Stimulated activated naive CD8-positive, alpha-beta T cell treated with anti-CD3 and anti-CD28 coated beads, Interleukin-15, amount 100 ng/mL, for 72 hours (primary cell): ENCODE results near the gene CHTF18.
"Not testable (repeated sequence)": the region's sequence is repeated elsewhere in the genome, so short reads cannot be mapped to it uniquely, and the experiment has no call there.

Source experiments
- ATAC-seq: fragments of 150-1000 bp; cut with Tn5 transposase; 2 replicates; pipeline ENCODE4 v1.10.0; 2021; ENCODE audit warnings: mild to moderate bottlenecking, moderate library complexity
- DNase-seq, 2 donors: peaks; one replicate each; pipeline ENCODE4 v3.0.0; 2021 to 2022
- H3K27ac Mint-ChIP-seq, 2 donors: one replicate each; pipeline ENCODE4 v1.8.0; 2022; ENCODE audit warnings: mild to moderate bottlenecking in 2 of 2, mixed read lengths in 2 of 2, moderate library complexity in 2 of 2
- H3K27me3 Mint-ChIP-seq: one replicate; pipeline ENCODE4 v1.8.0; 2022; ENCODE audit warnings: mixed read lengths
- H3K4me1 Mint-ChIP-seq: one replicate; pipeline ENCODE4 v1.8.0; 2022; ENCODE audit warnings: mild to moderate bottlenecking, mixed read lengths
- H3K4me3 Mint-ChIP-seq, 2 donors: one replicate each; pipeline ENCODE4 v1.8.0; 2022; ENCODE audit warnings: mild to moderate bottlenecking in 2 of 2, mixed read lengths in 2 of 2, moderate library complexity in 1 of 2
- H3K9me3 Mint-ChIP-seq, 2 donors: one replicate each; pipeline ENCODE4 v1.8.0; 2022; ENCODE audit warnings: mixed read lengths in 2 of 2

CHTF18 gene

GRCh38 chr16:766008-766819, 22.2 kb upstream of the CHTF18 start:
- Mint-ChIP-seq H3K27ac (no peak overlapping the region), H3K9me3 (no peaks in the 10 kb centered on the region), H3K4me1 (no peaks in the 10 kb centered on the region), H3K27me3 (no peaks in the 10 kb centered on the region), H3K4me3 (no peak overlapping the region)
- DNase-seq, result no peak
- ATAC-seq, result no peak

- no peak overlapping the region for H3K4me3 Mint-ChIP-seq
- no peak overlapping the region for H3K27ac Mint-ChIP-seq
- no peaks in the 10 kb centered on the region for H3K27me3 Mint-ChIP-seq
- no peaks in the 10 kb centered on the region for H3K9me3 Mint-ChIP-seq
- no peak for ATAC-seq
- no peaks in the 10 kb centered on the region for H3K4me1 Mint-ChIP-seq
- DNase-seq, result no peak
Measured at GRCh38 chr16:766820-767640, 21.4 kb upstream of the CHTF18 start.

- Mint-ChIP-seq H3K9me3 (no peaks in the 10 kb centered on the region), H3K4me1 (no peaks in the 10 kb centered on the region), H3K27me3 (no peaks in the 10 kb centered on the region), H3K4me3 (no peak overlapping the region), H3K27ac (no peak overlapping the region)
- DNase-seq, result no peak
- no peak for ATAC-seq
Measured at GRCh38 chr16:767743-768235, 20.6 kb upstream of the CHTF18 start.

- Mint-ChIP-seq H3K9me3 (no peaks in the 10 kb centered on the region), H3K27me3 (no peaks in the 10 kb centered on the region), H3K4me3 (no peak overlapping the region), H3K27ac (no peak overlapping the region), H3K4me1 (no peaks in the 10 kb centered on the region)
- peak; percentile 24 for ATAC-seq
- DNase-seq, result no peak
Measured at GRCh38 chr16:768428-768827, 20.0 kb upstream of the CHTF18 start.

DNA sequence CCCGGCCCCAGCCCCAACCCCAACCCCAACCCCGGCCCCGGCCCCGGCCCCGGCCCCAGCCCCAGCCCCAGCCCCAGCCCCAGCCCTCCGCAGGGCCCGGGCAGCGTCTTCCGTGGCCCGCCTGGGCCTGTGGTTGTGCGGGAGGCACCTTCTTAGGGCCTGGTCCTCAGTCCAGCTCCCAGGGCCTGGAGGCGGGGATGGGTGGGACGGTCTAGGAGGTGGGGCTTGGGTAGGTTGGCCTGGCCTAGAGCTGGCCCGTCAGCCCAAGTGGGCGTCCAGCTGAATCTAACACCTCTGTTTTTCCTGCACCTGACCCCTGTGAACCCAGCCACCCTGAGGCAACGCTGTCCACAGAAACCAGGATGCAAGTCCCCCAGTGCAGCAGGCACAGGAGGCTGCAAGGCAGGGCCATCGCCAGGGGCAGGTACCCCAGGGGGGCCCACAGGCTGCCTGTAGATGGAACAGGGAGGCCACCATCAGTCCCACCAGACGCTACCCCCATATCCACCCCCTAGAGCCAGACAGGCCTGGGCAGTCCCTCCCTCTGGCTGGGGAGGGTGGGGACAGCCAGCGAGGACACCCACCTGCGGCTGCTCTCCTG, 19.1 kb upstream of the CHTF18 start:
- Mint-ChIP-seq H3K4me1 (no peaks in the 10 kb centered on the region), H3K9me3 (no peaks in the 10 kb centered on the region), H3K27ac (no peak overlapping the region), H3K27me3 (no peaks in the 10 kb centered on the region), H3K4me3 (no peak overlapping the region)
- ATAC-seq (peak; percentile 41), DNase-seq (no peak)

DNA sequence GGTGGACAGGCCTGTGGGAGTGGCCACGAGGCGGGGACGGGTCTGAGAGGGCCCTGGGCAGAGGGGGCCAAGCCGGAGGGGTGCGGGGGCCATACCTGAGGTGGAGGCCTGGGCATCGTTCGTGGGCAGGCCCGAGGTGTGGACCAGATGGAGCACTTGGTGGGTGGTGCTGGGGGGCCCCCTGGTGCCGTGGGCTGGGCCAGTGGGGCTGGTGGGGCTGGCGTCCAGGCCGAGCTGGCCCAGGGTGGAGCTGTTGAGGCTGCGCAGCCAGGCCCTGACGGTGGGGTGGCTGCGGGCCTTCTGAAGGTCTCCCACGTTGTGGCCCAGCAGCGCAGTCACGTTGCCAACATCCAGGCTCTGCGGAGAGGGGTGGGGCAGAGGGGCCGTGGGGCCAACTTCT, 18.5 kb upstream of the CHTF18 start:
- H3K9me3 Mint-ChIP-seq, result no peaks in the 10 kb centered on the region
- H3K4me3 Mint-ChIP-seq, result no peak overlapping the region
- no peaks in the 10 kb centered on the region for H3K4me1 Mint-ChIP-seq
- DNase-seq (no peak), ATAC-seq (peak; percentile 3)
- no peak overlapping the region for H3K27ac Mint-ChIP-seq
- no peaks in the 10 kb centered on the region for H3K27me3 Mint-ChIP-seq

DNA sequence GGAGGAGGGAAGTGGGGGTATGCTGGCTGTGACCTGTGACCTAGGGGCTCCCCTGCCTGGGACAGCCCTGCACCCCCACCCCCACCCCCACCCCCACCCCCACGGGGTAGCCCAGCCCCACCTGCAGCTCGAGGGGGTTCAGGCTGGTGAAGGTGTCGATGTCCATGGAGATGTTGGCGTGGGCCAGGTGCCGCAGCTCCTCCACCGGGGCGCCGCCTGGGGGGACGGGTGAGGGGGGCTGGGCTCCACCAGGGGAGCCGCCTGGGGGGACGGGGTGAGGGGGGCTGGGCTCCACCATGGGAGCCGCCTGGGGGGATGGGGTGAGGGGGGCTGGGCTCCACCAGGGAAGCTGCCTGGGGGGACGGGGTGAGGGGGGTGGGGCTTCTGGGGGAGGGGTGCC, 18.0 kb upstream of the CHTF18 start:
- Mint-ChIP-seq H3K9me3 (no peaks in the 10 kb centered on the region), H3K27ac (no peak overlapping the region), H3K27me3 (no peaks in the 10 kb centered on the region)

DNA sequence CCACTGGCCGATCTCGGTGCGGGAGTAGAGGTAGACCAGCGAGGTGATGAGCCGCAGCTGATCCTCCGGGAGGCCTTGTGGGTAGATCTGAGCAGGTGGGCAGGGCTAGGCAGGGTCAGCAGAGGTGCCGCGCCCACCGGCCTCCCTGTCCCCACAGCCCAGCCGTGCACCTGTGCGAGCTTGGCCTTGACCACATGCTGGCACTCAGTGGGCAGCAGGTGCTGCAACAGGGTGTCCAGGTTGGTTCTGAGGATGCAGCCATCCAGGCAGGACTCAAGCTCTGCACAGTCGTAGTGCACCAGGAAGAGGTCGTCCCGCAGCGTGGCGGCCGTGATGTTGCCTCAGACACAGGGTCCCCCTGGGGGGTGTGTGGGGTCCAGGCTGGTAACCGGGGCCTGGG, 15.5 kb upstream of the CHTF18 start:
- no peak for DNase-seq
- H3K27ac Mint-ChIP-seq, result no peak overlapping the region
- H3K27me3 Mint-ChIP-seq, result peaks cover 6% of the 10 kb centered on the region
- peaks cover 5% of the 10 kb centered on the region for H3K4me1 Mint-ChIP-seq
- H3K9me3 Mint-ChIP-seq, result no peaks in the 10 kb centered on the region
- ATAC-seq, result no peak
- no peak overlapping the region for H3K4me3 Mint-ChIP-seq

More for the DNA sequence above, 18.0 kb upstream of the CHTF18 start:
- no peaks in the 10 kb centered on the region for H3K4me1 Mint-ChIP-seq
- H3K4me3 Mint-ChIP-seq, result no peak overlapping the region
- ATAC-seq (peak; percentile 24), DNase-seq (no peak)

DNA sequence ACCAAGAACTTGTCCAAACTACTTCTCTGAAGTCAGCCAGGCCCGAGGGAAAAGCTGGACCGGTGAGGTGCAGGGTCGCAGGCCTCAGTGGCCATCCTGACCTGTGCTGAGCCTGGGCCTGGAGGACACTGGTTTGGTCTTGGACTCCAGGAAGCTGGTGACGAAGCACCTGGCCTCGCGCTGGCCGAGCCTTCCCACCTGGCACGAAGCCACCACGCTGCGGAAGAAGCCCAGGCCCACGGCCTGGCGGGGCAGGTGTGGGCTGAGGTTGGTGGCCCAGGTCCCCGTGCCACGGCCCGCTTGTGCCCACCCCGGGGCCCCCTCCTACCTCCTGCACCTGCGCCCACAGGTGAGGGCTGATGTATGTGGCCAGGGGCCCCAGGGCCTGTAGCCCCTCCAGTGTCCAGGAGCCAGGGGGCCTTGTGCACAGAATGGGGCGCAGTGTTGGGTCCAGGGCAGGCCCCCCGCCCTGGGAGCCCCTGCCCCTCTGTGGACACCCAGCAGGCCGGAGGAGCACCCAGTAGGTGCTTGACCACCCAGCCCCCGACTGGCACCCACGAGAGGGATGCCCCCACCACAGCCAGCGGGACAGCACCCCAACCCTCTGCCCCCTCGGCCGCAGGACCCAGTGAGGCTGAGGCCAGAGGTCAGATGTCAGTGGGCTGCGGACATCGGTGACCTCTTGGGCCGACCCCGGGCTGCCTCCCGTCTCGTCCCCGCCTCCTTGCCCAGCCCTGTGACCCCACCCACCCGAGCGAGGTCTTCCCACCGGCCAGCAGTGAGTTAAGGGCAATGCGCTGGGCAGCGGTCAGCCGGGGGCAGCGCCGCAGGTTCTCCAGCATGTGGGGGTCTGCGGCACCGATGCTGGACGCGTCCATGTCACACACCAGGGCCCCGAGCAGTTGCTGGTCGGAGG, 14.1 kb upstream of the CHTF18 start:
- Mint-ChIP-seq H3K4me1 (peaks cover 6% of the 10 kb centered on the region), H3K4me3 (no peak overlapping the region), H3K27ac (no peak overlapping the region), H3K9me3 (no peaks in the 10 kb centered on the region), H3K27me3 (peaks cover 9% of the 10 kb centered on the region)
- ATAC-seq (no peak), DNase-seq (no peak)

DNA sequence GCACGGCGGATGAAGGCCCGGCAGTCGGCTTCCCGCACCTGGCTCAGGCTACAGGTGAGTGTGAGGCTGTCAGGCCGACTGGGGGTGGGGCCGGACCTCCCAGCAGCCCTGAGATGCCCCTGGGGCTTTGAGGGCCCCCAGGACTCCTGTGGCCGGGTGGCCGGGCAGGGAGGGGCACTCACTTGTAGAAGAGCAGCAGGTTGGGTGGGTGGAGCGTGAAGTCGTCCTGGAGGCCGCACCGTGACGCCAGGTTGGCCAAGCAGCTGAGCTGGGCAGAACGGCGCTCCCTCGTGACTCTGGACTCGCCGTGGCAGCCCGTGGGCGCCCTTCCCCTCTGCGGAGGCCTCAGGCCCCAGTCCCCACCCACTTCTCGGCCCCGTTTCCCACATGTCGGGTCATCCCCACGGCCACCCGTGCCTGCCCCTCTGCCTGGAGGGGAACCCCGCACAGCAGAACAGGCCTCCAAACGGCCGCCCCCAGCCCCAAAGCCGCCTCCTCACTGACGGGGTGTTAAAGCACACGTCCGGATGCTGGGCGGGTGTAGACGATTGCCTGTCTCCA, 13.1 kb upstream of the CHTF18 start:
- no peaks in the 10 kb centered on the region for H3K9me3 Mint-ChIP-seq

GRCh38 chr16:776298-776697, 12.1 kb upstream of the CHTF18 start:
- not testable (repeated sequence) for H3K4me3 Mint-ChIP-seq, H3K9me3 Mint-ChIP-seq, DNase-seq, ATAC-seq, H3K27me3 Mint-ChIP-seq, H3K4me1 Mint-ChIP-seq, H3K27ac Mint-ChIP-seq

More for the DNA sequence above, 13.1 kb upstream of the CHTF18 start:
- Mint-ChIP-seq H3K4me1 (peaks cover 6% of the 10 kb centered on the region), H3K27ac (no peak overlapping the region), H3K4me3 (no peak overlapping the region), H3K27me3 (peaks cover 9% of the 10 kb centered on the region)
- ATAC-seq (no peak), DNase-seq (no peak)

DNA sequence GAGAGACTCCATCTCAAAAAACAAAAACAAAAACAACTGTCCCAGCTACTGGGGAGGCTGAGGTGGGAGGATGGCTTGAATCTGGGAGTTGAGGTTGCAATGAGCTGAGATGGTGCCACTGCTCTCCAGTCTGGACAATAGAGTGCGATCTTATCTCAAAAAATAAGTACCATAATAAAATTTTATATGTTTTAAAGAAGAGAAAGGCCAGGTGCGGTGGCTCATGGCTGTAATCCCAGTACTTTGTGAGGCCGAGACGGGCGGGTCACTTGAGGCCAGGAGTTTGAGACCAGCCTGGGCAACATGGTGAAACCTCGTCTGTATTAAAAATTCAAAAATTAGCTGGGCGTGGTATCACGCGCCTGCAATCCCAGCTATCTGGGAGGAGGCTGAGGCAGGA, 11.6 kb upstream of the CHTF18 start:
- Mint-ChIP-seq H3K9me3 (no peaks in the 10 kb centered on the region), H3K4me1 (peaks cover 6% of the 10 kb centered on the region), H3K27me3 (peaks cover 9% of the 10 kb centered on the region), H3K4me3 (no peak overlapping the region), H3K27ac (no peak overlapping the region)
- DNase-seq (no peak), ATAC-seq (no peak)

GRCh38 chr16:777826-778225, 10.6 kb upstream of the CHTF18 start:
- Mint-ChIP-seq H3K4me3 (no peak overlapping the region), H3K9me3 (no peaks in the 10 kb centered on the region), H3K4me1 (peaks cover 6% of the 10 kb centered on the region), H3K27ac (no peak overlapping the region), H3K27me3 (peaks cover 9% of the 10 kb centered on the region)
- DNase-seq (no peak), ATAC-seq (no peak)

DNA sequence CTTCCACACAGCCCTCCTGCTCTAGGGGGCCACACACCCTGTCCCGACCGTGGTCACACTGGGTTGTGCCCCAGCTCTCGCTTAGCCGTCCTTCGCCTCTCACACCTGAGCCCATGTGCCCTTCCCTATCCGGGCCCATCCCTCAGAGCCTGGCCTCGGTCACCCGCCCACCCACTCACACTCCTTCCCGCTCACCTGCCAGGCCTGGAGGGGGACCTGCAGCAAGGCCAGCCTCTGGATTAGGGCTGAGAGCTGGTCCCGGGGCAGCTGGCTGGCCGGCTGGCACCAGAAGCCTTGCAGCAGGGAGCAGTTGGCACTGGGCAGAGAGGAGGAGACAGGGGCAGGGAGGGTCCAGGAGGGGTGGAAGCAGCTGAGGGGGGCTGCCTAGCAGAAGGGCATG, 10.0 kb upstream of the CHTF18 start:
- H3K4me3 Mint-ChIP-seq, result no peak overlapping the region
- H3K9me3 Mint-ChIP-seq, result no peaks in the 10 kb centered on the region
- ATAC-seq (no peak), DNase-seq (no peak)
- peaks cover 6% of the 10 kb centered on the region for H3K4me1 Mint-ChIP-seq
- H3K27ac Mint-ChIP-seq, result no peak overlapping the region
- H3K27me3 Mint-ChIP-seq, result peaks cover 9% of the 10 kb centered on the region
